Putamen (tissue), 1 donor: ENCODE measurements around the gene BANF2.

ENCODE experiments used
- DNase-seq: peaks from one replicate; pipeline ENCODE4 v3.0.0-alpha.2; 2016; ENCODE audit warnings: low spot score

BANF2 gene

DNA sequence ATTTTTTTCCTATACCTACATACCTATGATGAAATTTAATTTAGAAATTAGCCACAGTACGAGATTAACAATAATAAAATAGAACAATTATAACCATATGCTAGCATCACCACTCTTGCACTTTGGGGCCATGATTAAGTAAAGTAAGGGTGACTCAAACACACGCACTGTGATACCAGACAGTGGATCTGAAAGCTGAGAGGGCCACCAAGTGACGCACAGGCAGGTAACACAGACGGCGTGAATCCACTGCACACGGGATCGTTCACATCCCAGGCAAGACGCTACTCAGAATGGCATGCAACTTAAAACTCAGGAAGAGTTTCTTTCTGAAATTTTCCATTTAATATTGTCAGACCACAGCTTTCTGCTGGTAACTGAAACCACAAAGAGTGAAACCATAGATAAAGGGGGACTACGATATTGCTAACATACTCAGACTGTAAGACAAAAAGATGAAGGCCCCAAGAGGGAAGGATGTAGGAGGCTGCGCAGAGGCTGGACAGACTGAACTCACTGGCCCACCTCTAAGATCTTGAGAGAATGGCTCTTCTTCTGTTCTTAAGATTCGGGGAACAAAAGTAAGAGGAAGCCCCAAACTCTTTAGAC lies 35.6 kb upstream of the BANF2 start:
- no peak for DNase-seq

DNA sequence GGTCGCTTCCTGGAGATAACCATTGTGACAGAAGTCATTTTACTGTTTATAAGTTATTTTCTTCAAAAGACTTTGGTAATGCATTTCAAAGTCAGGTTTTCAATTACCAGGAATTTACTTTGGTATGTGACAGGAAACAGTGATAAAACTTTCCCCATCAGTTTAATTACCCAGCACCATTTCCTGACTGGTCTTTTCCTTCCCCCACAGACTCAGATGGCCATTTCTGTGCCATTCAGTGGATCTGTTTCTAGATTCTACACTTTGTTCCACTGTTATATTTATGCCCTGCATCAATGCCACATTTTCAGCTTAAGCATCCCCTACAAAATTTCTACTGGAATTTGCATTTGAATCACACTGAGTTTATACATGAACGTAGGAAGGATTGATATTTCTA lies 34.0 kb upstream of the BANF2 start:
- DNase-seq: no peak

- DNase-seq: no peak
These were observed 33.3 kb upstream of the BANF2 start for GRCh38 chr20:17666481-17666880.

DNA sequence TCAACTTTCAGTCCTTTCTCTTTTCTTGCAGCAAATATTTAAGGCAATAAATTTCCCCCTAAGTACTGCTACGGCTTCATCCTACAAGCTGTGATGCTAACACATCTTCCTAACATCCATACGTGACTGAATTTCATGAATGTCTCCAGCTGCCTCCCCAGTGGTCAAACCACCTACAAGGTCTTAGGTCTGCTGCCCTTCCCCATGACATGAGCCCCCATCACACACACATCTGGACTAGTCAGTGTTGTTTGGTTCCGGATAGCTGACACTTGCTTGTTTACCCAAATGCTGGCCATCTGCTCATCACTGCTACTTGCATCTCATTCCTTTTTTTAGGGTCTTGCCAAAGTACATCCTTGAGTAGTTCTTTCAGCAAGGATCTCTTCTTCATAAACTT lies 32.3 kb upstream of the BANF2 start:
- no peak for DNase-seq

- no peak for DNase-seq
These were observed 31.3 kb upstream of the BANF2 start for GRCh38 chr20:17668432-17668831.

DNA sequence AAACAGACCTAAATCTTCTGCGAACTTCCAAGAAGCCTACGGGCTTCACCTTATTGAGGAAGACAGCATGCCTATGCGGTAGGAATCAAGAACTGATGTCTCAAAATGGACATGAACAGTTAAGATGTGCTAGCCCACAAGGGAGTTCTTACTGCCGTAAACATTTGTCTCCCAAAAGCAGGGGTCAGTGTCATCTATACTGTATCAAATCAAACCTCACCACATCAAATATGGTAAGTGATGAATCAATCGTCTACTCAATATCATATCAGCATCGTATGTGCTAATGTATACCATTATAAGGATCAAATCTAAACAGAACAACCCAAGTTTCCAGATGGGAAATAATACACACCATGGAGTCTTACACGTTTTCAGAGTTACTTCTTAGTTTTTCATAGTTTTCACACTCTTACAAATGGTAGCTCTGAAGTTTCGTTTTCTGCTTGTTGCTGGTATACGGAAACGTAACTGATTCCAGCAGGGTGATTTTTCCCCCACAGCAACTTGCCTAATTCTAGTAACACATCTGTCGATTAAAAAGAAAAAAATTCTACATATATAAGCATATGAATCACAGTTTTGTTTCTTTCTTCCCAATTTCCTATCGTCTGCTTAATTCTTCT lies 30.3 kb upstream of the BANF2 start:
- no peak for DNase-seq

DNA sequence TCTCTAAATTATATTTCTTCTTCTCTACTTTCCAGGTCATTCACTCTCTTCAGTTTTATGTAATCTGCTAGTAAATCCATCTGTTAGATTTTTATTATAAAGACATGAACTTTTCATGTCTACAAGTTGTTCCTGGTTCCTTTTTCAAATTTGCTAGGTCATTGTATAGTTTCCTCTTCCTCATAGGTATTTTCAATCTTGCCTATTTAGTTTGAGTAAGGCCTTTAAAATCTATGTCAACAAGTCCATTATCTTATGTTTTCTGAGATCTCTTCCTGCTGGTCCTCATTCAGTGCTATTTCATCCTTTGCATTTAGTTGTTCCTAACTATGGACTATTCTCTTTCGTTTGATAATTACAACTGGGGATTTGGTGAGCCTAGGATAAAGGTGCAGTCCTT lies 28.8 kb upstream of the BANF2 start:
- DNase-seq: no peak

DNA sequence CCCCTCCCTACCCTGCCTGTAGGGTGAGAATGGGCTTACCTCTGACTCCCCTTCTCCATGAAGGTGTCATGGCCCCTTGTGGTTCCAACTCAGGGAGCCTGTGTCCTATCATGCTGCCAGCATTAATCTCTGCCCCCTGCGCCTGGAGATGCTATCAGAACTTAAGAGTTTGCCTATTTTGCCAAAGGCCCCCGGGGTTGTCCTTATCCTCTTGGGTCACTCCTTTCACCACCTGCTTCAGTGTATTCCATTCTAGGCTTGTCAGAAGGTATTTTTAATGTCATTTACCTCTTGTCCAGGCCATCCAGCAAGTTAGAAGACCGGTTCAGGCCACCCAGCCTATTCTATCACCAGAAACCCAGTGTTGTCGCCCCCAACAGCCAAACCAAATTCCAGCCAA lies 28.2 kb upstream of the BANF2 start:
- no peak for DNase-seq

DNA sequence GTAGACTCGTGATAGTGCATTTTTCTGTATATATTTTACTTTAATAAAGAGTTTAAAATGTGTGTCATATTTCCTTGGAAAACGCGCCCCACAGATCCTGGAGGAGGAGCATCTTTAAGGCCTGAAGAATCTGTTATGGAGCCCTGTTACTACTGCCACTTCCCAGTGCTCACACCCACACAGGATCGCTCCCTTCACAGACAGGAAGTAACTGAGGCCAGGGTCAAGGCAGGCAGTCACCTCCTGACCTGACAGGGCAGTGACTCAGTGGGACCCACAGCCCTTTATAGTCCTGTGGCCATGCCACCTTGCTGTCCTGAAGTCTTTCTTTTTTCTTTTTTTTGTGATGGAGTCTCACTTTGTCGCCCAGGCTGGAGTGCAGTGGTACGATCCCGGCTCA lies 26.7 kb upstream of the BANF2 start:
- DNase-seq: no peak

DNA sequence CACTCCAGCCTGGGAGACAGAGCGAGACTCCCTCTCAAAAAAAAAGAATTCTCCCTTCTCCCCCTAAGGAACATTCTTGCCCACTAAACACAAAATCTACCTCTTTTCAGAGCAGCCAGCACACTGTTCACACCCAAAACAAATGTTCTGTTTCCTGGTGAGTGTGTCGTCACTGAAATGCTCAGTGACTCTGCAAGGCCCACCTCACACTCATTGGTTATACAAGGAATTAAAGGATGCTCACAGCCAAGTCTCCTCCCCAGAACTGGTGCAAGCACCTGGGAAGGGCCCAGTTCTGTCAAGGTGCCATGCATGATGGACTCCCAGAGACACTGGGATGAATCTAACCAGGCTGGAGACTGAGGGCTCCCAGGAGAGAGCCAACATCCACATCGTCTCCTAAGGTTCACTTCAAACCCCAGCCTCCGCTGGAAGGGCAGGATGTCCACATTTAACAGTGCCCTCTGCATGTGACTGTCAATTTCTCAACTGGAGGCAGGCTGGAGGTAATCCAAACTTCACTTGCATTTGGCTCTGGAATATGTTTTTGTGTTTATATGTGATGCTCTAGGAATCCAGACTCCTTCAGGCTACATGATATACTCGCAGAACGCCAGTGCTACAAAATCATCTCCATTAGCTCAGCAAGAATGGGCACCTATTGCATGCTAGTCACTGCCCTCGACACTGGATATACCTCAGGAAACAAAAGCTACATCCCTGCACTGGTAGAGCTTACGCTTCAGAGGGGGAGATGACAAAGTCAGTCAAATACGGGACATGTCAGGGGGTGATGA lies 24.8 kb upstream of the BANF2 start:
- DNase-seq: no peak

DNA sequence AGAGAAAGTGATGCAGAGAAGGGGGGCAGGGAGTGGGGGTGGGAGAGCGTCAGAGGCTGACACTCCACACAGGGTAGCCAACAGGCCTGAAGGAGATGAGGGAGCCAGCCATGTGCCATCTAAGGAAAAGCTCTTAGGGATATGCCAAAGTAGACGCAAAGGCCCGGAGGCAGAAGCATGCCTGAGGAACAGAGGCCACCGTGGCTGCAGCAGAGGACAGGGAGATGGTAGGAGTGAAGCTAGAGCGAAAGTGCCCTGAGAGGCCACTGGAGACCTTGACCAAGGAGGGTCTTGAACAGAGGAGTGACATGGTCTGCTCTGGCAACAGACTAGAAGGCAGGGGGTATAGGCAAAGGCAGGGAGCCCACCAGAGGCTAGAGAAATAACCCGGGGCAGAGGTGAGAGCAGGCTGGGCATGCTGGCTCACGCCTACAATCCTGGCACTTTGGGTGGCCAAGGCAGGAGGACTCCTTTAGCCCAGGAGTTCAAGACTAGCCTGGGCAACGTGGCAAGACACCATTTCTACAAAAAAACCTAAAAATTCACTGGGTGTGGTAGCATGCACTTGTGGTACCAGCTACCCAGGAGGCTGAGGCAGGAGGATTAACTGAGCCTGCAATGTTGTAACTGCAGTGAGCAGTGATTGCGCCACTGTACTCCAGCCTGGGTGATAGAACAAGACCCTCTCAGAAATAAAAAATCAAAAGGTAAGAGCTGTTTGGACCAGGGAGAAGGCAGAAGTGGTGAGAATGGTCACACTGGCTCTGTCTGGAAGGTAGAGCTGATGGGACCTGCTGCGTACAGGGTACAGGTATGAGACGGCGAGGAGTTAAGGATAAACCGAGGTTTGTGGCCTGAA lies 24.0 kb upstream of the BANF2 start:
- no peak for DNase-seq

- DNase-seq: no peak
These were observed 23.4 kb upstream of the BANF2 start for GRCh38 chr20:17676378-17676759.

DNA sequence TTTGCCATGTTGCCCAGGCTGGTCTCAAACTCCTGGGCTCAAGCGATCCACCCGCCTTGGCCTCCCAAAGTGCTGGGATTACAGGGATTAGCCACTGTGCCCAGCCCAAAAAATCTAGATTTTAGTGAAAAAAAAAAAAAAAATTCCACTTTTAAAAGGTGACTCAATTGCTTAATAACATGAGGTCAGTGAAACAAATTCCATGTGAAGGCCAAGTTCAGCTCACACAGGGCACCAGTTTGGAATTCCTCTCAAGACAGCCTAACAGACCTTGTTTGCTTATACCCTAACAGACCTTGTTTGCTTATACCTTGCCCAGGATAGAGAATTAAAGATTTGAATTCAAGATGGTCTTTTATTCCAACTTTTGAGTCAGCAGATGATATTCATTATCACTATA lies 22.8 kb upstream of the BANF2 start:
- no peak for DNase-seq

- no peak for DNase-seq
These were observed 21.5 kb upstream of the BANF2 start for GRCh38 chr20:17678295-17678694.

DNA sequence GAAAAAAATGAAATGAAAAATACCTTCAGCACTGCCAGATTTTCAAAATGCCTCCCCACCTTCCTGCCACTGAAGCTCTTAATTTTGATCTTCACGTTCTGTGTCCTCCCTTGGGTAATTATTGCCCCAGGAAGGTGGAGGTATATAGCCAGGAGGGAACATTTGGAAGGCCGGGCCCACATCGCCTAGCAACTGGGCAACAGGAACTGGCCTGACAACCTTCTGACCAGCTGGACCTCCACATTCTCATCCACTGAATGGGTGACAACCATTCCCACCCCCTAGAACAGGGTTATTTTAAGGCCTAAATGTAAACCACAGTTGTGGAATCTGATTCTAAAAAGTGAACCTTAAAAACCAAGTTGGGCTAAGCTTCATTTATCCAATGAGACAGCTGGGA lies 20.9 kb upstream of the BANF2 start:
- no peak for DNase-seq

DNA sequence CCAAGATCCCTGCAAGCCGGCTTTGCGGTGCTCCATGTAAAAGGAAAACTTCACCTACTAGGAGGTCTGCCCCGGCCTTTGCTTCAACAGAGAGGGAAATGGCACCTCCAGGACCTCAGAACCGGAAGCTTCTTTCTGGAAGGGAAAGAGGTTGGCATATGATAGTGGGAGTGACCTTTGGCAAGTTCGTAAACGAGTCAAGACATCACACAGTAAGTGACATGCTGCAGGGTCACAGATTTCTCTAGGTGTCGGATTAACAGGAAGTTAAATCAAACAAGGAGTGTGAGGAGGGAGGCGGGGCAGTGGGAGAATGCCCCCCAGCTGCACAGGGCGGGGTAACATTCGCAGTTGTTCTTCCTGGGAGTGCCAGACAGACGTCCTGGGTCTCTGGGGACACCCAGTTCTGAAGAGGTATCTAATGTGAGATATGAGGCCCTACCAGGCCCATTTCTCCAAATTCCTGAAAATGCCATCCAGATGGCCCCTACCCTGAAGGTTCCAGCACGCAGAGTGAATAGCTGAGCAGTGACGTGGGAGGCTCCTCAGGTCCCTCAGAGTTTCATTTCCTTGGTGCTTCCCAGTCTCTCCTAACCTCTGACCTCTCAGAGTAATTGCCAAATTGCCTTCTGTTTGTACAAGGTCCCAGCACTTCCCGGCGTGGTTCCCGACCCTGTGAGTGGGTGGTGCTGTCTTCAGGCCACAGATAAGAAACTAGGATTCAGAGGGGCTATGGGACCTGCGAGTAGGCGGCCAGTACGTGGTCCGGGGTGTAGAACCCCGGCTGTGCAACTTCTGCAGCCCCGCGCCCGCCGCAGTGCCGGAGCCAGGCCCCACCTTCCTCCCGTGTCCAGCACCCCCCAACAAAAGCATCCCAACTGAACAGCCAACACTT lies 19.6 kb upstream of the BANF2 start:
- no peak for DNase-seq

- peak; percentile 83 for DNase-seq
These were observed 18.7 kb upstream of the BANF2 start for GRCh38 chr20:17680836-17681725.

GRCh38 chr20:17681726-17682102 lies 18.1 kb upstream of the BANF2 start:
- no peak for DNase-seq

GRCh38 chr20:17682103-17682888 lies 17.5 kb upstream of the BANF2 start, which contains the start of gene RRBP1:
Gene RRBP1 (minus strand): TSS chr20:17682242. CDS start chr20:17660507, 21,735 bp downstream.
- DNase-seq: peak; percentile 99

DNA sequence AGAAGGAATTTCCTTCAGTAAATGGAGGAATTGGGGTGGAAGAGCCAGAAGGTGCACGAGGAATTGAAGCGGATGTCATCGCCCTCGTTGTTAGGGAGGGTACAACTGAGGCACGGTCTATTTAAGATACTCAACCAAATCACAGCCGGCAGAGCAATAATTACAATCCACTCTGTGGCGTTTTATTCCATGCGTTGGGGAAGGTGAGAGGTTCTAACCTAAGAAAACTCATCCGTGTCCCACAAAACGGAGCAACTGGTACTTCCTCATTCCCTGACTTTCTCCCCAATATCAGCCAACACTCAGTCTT lies 16.9 kb upstream of the BANF2 start:
- no peak for DNase-seq
